Myometrial cell (primary cell): ENCODE results near the gene NSUN7. TPM values are rescaled to one million over a fixed set of nuclear protein-coding genes. Genes with fewer than 3 reads are reported as not detected.

Experiments
- total RNA-seq: library from RNA; depleted of rRNA; stranded (reverse); fragments of >200 nt; gene quantifications from 2 replicates; pipeline ENCODE4 v1.2.3, GENCODE V29; 2015

The NSUN7 gene
- total RNA-seq: not detected in 2 replicates

GRCh38 chr4:40749717-40750460 is at the start of gene NSUN7:
TSS of gene NSUN7 (plus strand) at chr4:40749955. CDS start at chr4:40750694, 739 bp downstream.

Other genes with a start within 250 kb of the NSUN7 start
- gene RBM47, start 120.1 kb upstream of the NSUN7 start, total RNA-seq: 0.86 and 1.2 TPM in 2 replicates